Amygdala (tissue), 56 donors: ENCODE results near the gene PRPF19.

Experiments used
- DNase-seq, 56 donors: peaks; one replicate each; lab custom pipeline; 2025; lab: John Stamatoyannopoulos, UW

Gene PRPF19

GRCh38 chr11:60924110-60924905, 17.9 kb upstream of the PRPF19 start, which contains the start of gene TMEM132A:
Gene TMEM132A (plus strand): TSS chr11:60924460. CDS start chr11:60924634, 174 bp downstream.
- peak in 52 of 56 donors; percentile 22 to 86 (median 66) for DNase-seq

DNA sequence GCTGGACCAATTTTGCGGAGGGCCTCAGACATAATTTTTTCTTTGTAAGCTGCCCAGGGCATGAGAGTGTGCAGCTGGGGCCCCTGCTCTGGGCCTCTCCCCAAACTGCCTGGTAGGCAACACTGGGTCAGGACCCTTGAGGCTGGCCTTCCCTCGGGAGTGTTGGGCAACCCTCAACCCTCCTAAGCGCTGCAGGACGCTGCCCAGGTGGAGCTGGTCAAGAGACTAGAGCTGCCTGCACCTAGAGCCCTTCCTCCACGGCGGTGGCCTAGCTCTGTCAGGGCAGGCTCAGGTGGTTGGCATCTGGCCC, 17.4 kb upstream of the PRPF19 start:
- no peak for DNase-seq

- peak in 8 of 56 donors; percentile 23 to 58 (median 29) for DNase-seq
These were observed 16.9 kb upstream of the PRPF19 start for GRCh38 chr11:60923326-60923725.

- DNase-seq, result no peak
These were observed 16.5 kb upstream of the PRPF19 start for GRCh38 chr11:60922906-60923305.

DNA sequence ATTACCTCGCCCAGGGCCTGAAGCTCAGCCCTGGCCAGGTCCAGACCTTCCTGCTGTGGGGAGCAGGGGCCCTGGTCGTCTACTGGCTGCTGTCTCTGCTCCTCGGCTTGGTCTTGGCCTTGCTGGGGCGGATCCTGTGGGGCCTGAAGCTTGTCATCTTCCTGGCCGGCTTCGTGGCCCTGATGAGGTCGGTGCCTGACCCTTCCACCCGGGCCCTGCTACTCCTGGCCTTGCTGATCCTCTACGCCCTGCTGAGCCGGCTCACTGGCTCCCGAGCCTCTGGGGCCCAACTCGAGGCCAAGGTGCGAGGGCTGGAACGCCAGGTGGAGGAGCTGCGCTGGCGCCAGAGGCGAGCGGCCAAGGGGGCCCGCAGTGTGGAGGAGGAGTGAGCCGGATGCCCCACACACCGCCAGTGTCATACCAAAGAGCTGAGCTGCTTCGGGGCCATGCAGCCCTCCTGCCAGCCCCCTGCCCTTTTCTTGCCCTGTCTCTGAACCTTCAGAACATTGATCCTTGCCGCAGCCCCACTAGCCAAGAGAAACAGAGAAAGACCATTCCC, 15.5 kb upstream of the PRPF19 start:
- DNase-seq, result no peak

GRCh38 chr11:60921259-60921658, 14.9 kb upstream of the PRPF19 start:
- no peak for DNase-seq

GRCh38 chr11:60919956-60920355, 13.6 kb upstream of the PRPF19 start:
- DNase-seq, result no peak

DNA sequence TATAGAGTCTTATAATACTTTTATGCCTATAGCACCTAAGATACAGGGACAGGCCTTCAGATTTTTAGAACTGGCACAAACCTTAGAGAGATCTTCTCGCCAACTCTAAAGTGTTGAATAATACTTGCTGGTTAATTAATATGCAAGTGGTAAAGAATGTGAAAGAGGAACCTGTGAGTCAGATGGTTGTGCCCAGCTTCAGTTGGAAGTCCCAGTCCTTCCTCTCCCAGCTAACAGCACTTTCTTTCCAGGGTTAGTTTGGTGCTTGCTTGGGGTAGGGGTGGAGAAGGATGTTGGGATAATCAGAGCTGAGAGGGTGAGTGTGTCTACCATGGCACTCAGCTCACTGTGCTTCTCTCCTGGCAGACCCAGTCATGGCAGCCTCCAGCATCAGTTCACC, 12.9 kb upstream of the PRPF19 start:
- no peak for DNase-seq

DNA sequence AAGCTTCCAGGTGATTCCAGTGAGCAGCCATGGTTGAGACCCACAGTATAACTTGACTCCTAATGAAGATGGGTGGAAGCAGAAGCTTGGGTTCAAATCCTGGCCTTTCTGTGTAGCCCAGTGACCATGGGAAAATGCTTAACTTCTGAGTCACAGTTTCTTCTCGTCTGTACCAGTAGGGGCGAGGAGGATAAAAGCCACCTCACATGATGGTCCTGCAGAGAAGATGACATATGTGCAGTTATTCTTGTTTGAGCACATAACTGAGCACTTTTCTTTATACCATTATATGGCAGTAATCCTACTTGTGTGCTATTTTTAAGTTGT, 12.5 kb upstream of the PRPF19 start:
- no peak for DNase-seq

DNA sequence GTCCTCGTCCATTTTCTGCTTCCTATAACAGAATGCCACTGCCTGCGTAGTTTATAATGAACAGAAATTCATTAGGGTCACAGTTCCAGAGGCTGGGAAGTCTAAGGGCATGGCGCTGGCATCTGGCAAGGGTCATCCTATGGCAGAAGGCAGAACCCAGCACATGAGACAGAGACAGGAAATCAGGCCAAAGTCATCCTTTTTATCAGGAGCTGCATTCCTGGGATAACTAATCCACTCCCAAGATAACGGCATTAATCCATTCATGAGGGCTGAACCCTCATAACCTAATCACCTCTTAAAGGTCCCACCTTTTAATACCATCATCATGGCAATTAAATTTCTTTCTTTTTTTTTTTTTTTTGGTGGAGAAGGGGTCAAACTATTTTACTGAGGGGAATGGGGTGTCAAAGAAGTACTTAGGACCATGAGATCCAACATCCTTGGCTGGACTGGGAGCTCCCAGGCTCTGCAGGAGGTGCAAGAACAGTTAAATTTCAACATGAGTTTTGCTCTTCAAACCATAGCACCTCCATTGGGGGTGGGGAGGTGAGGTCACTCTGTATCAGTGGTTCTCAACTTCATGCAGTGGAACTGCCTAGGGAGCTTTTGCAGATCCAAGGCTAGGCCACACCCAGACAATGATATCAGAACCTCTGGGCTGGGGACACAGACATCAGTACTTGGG, 12.0 kb upstream of the PRPF19 start:
- no peak for DNase-seq

DNA sequence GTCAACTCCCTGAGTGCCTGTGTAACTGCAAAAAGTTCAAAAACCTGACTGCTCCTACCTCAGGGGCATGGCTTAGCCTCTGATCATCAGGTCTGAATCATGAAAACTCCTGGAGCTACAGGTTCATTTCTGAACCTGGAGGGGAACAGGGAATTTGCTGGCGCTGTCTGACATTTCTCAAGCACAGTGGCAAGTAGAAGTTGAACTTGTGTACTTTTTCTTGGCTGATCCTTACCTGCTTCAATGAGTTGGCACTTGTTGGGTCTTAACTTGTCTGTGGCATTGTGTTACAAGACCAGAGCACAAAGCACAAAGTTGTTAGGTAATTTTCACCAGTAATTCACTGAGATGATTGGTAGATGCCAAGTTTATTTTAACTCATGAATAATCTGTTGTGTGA, 10.9 kb upstream of the PRPF19 start:
- DNase-seq, result no peak

DNA sequence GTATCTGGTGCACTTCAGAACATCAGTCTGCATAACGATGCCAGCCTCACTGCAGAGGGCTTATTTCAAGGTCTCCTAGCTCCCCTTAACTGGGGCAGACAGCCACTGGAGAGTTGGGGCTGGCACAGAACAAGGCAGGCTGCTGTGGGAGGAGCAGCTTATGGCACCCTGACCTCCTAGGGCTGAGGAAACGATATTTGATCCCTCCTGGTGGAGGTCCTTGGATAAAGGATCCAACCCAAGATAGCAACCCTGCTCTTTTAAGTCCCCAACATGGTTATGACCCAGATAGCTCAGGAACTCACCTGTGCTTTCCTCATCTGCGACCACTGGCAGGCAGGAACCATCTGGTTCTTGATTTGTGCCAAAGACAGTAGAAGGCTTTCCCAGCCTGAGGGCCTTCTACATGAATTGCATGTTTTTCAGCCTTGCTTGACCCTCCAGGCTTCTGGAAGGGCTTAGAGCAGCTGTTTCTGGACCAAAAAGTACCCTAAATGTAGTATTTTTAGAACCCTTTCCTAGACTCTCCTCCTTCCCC, 10.4 kb upstream of the PRPF19 start:
- DNase-seq, result no peak

DNA sequence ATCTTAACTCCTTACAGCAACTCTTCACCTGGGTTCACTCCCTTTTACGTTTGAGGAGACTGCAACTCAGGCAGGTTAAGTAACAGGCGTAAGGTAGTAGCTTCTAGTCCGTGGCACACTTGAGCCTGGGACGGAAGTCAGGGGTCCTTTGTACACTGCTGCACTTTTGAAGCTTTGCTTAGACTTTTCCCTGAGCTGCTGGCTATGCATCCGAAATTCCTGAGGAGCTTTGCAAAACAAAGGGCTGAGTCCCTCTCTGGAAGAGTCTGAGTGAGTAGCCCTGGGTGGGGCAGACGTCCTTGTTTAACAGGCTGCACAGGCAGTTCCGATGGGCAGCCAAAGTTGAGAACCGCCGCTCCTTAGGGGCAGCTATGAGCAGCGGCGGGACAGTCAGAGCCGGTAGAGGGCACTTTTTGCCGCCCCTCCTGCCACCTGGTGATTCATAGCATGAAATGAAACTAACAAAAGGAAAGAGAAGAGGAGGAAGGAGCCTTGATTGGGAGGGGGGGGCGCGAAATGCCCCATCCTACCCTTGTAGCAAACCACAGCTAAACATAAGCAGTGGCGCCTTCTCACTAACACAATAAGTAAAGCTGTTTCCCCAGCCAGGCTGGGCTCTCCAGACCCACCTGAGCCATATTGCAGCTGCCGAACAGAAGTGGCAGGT, 9.0 kb upstream of the PRPF19 start:
- DNase-seq, result peak in 21 of 56 donors; percentile 24 to 60 (median 41)

DNA sequence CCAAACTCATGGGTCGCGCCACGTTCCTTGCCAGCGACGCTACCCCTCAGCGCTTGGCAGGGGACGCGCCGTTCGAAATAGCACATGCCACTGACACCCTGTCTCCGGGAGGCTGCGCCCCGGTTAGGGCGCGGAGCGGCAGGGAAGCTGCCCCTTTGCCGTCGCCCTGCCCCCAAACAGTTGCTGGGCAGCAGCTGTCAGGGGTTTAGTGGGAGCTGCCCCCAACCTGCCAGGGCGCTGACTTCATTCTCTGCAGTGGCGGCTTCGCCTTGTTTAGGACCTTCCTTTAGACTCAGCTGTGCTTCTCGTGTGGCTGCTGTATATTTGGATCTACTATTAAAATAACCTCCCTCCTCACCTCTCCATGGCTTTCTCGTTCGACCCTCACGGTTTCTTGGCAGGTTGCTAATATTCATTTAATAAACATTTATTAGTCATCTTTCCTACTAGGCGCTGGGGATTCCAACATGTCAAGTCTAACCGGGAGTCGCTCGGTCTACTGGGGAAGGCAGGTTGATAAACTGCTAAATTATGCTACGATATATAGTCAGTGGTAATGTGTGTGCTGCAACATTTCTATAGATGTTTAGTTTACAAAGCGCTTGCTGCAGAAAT, 8.4 kb upstream of the PRPF19 start:
- peak in 8 of 56 donors; percentile 48 to 71 (median 66) for DNase-seq

DNA sequence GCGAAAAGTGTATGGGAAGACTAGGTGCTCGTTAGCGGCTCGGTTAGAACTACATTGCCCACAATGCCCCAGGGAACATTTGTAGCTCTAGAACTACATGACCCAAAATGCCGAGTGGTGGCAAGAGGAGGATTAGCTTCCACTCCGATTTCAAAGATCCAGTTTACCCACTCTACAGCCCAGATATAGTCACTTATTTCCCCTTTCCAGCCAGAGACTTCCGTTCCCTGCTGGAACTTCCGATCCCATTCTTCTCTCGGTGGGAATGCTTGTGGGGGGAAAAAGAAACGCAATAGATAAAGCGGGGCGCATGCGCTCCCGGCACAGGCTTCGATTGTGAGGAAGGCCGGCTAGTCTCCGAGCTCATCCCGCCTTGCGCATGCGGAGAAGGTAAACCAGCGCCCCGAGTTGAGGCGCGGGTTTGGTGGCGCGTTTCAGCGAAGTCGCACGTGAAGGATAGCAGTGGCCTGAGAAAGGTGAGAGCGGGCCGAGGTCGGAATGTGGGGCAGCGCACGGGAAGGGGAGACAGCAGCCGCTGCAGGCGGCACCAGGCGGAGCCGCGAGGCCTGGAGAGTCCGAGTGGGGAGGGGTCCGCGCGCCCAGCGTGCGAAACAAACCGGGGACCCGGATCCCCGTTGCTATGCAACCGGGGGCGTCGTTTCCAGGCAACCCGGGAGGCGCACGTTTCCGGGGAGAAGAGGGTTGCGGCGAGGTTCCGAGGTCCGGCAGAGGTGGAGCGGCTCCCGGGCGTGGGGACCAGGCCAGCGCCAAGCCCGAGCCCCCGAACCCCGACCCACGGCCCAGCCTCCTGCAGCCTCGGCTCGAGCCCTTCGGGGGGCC, 7.6 kb upstream of the PRPF19 start, which contains the start of gene TMEM109:
Gene TMEM109 (plus strand): TSS at position 366 of the 840 bp plus-strand sequence. CDS start 5,536 bp downstream, outside the sequence.
- peak in 55 of 56 donors; percentile 50 to 97 (median 83) for DNase-seq

- DNase-seq, result peak in 1 of 56 donors; percentile 30
These were observed 6.6 kb upstream of the PRPF19 start for GRCh38 chr11:60912851-60913528.

DNA sequence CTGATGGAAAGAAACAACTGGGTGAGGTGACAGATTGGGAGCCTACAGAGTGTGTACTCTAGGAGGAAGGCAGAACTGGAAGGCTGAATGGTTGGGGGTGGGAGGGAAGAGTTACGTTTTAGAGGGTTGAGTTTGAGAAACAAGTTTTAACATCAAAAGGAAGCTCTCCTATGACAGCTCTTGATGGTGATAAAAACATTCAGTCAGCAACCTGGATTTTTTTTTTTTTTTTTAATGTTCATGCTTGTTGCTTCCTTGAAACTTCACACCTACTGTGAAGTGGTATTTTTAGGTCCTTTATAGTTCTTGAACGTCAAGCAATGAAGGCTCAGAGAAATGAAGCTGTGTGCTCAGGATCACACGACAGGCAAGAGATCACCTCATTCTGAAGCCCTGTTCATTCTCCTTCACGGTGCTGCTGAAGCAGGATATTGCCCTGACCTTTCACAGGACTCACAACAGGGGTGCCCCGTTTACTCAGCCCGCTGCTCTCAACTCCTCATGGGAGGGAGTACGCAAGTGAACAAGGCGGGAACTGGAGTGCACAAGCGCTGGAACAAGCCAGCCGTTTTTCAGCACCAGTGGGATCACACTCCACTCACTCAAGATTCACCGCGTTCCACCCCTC, 6.0 kb upstream of the PRPF19 start:
- DNase-seq, result no peak

GRCh38 chr11:60910711-60911380, 4.5 kb upstream of the PRPF19 start:
- no peak for DNase-seq
